ENCODE results near the gene NOL6.

Gene NOL6

GRCh38 chr9:33437205-33437604 lies 36.5 kb downstream of the NOL6 start:
- H3K4me3 ChIP-seq (replicated peaks; ENCODE audit: low read depth, low read length) = no peak overlapping the region
- TF ChIP-seq, protein P1, sequence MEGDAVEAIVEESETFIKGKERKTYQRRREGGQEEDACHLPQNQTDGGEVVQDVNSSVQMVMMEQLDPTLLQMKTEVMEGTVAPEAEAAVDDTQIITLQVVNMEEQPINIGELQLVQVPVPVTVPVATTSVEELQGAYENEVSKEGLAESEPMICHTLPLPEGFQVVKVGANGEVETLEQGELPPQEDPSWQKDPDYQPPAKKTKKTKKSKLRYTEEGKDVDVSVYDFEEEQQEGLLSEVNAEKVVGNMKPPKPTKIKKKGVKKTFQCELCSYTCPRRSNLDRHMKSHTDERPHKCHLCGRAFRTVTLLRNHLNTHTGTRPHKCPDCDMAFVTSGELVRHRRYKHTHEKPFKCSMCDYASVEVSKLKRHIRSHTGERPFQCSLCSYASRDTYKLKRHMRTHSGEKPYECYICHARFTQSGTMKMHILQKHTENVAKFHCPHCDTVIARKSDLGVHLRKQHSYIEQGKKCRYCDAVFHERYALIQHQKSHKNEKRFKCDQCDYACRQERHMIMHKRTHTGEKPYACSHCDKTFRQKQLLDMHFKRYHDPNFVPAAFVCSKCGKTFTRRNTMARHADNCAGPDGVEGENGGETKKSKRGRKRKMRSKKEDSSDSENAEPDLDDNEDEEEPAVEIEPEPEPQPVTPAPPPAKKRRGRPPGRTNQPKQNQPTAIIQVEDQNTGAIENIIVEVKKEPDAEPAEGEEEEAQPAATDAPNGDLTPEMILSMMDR (IDR thresholded peaks at IDR 0.05; ENCODE audit: low read depth, low read length, missing control alignments) = no peak
- DNase-seq (ENCODE audit: extremely low read depth, low read depth) = no peak

DNA sequence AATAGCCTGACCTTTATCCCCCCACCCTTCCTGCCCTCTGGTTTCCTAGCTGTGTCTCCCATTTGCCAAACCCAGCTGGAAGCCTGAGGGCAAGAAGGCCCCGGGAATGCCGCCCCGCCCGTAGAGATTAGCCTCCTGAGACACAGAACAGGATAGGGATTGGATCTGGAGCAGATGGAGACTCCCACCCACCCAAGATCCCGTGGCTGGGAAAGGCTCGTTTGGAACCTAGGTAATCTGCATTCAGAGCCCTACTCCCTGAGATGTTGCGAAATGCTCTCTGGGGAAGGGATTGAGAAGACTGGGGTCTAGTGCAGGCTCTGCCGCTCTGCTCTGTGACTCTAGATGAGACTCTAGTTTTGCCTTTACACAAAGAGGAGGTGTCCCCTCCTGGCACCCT lies 37.3 kb downstream of the NOL6 start:
- DNase-seq (ENCODE audit: extremely low read depth, low read depth) = no peak
- H3K4me3 ChIP-seq (replicated peaks; ENCODE audit: low read depth, low read length) = no peak overlapping the region
- TF ChIP-seq, protein P1 (IDR thresholded peaks at IDR 0.05; ENCODE audit: low read depth, low read length, missing control alignments) = no peak

- no peak overlapping the region for H3K4me3 ChIP-seq (replicated peaks; ENCODE audit: low read depth, low read length)
- no peak for DNase-seq (ENCODE audit: extremely low read depth, low read depth)
- TF ChIP-seq, protein P1 (IDR thresholded peaks at IDR 0.05; ENCODE audit: low read depth, low read length, missing control alignments) = no peak
These were observed 37.9 kb downstream of the NOL6 start for GRCh38 chr9:33435821-33436277.

GRCh38 chr9:33434317-33435105 lies 39.2 kb downstream of the NOL6 start:
- H3K4me3 ChIP-seq (replicated peaks; ENCODE audit: low read depth, low read length) = no peak overlapping the region
- no peak for DNase-seq (ENCODE audit: extremely low read depth, low read depth)
- TF ChIP-seq, protein P1 (IDR thresholded peaks at IDR 0.05; ENCODE audit: low read depth, low read length, missing control alignments) = no peak

DNA sequence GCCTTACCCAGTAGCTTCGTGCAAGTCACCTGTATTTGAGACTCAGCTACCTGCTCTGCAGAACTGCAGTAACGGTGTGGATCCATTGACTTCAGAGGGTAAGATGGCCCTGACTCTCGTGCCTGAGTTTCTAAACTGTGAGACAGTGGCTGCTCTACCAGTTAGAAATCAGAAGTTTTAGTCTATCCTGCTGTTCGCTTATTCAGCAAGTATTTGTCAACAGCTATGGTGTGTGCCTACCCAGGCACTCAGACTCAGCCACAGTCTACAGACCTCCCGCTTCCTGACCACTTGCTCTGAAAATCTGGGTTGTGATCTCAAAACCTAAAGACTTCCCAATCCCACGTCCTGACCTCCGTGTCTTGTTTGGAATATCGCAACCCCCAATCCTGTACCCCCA lies 39.9 kb downstream of the NOL6 start:
- H3K4me3 ChIP-seq (replicated peaks; ENCODE audit: low read depth, low read length) = no peak overlapping the region
- TF ChIP-seq, protein P1 (IDR thresholded peaks at IDR 0.05; ENCODE audit: low read depth, low read length, missing control alignments) = no peak
- DNase-seq (ENCODE audit: extremely low read depth, low read depth) = no peak

DNA sequence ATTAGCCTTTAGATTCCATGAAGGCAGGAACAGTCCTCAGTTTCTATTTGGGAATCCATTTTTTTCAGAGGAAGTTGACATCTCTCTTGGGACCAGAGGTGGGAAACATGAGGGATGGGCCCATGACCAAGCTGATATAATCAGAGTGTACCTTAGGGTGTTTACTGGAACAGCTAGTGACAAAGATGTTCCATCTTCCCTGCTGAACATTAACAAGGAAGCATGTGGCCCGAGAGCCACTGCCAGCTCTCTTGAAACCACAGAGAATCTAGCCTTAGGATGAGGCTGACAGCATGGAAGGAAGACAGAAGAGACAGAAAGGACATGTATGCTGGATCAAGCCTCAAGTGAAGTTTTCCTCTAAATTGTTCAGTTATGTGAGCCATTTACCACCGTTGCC lies 42.3 kb downstream of the NOL6 start:
- no peak overlapping the region for H3K4me3 ChIP-seq (replicated peaks; ENCODE audit: low read depth, low read length)
- DNase-seq (ENCODE audit: extremely low read depth, low read depth) = no peak
- TF ChIP-seq, protein P1 (IDR thresholded peaks at IDR 0.05; ENCODE audit: low read depth, low read length, missing control alignments) = no peak

Measured in HFF-Myc (cell line).